Natural killer cell (primary cell): ENCODE data around the gene ST8SIA5. TPM values are rescaled to one million over a fixed set of nuclear protein-coding genes. Genes with fewer than 3 reads are reported as not detected.

Experiments
- ATAC-seq, 3 donors: fragments of 150-1000 bp in 2 of 3; fragments of 200-7000 bp in 1 of 3; cut with Tn5 transposase; 1 replicate in 1 of 3; 2 replicates in 2 of 3; pipeline ENCODE4 v1.10.0; 2021; ENCODE audit warnings: mild to moderate bottlenecking in 2 of 3, moderate library complexity in 2 of 3
- DNase-seq, 2 donors: peaks; one replicate each; pipeline versions ENCODE4 v3.0.0 to v3.0.0-alpha.2; 2013 to 2021; ENCODE audit warnings: mixed read lengths in 1 of 2
- H3K27ac ChIP-seq: one replicate; pipeline ENCODE4 v1.5.1; 2013; ENCODE audit warnings: mild to moderate bottlenecking, low read length
- H3K27me3 ChIP-seq: one replicate; pipeline ENCODE4 v1.6.1; 2013; ENCODE audit warnings: low read length; ENCODE audit not compliant: control insufficient read depth, insufficient read depth
- H3K36me3 ChIP-seq: one replicate; pipeline ENCODE4 v1.6.1; 2013; ENCODE audit warnings: low read length; ENCODE audit not compliant: control insufficient read depth, insufficient read depth
- H3K4me1 ChIP-seq: one replicate; pipeline ENCODE4 v1.6.1; 2013; ENCODE audit warnings: low read length; ENCODE audit not compliant: control insufficient read depth, insufficient read depth
- H3K4me3 ChIP-seq: one replicate; pipeline ENCODE4 v1.5.1; 2013; ENCODE audit warnings: low read length
- H3K9me3 ChIP-seq: one replicate; pipeline ENCODE4 v1.6.1; 2013; ENCODE audit warnings: low read length; ENCODE audit not compliant: control insufficient read depth, insufficient read depth
- H3K27ac Mint-ChIP-seq, 2 donors: one replicate each; pipeline ENCODE4 v1.8.0; 2022; ENCODE audit warnings: mild to moderate bottlenecking in 2 of 2, mixed read lengths in 2 of 2, moderate library complexity in 1 of 2
- H3K27me3 Mint-ChIP-seq, 2 donors: one replicate each; pipeline ENCODE4 v1.8.0; 2022; ENCODE audit warnings: low read depth in 2 of 2, mixed read lengths in 2 of 2
- H3K36me3 Mint-ChIP-seq: one replicate; pipeline ENCODE4 v1.8.0; 2022; ENCODE audit warnings: mixed read lengths
- H3K4me1 Mint-ChIP-seq, 2 donors: one replicate each; pipeline ENCODE4 v1.8.0; 2022; ENCODE audit warnings: mixed read lengths in 2 of 2
- H3K4me3 Mint-ChIP-seq: one replicate; pipeline ENCODE4 v1.8.0; 2022; ENCODE audit warnings: mild to moderate bottlenecking, moderate library complexity, mixed read lengths
- H3K9me3 Mint-ChIP-seq, 2 donors: one replicate each; pipeline ENCODE4 v1.8.0; 2022; ENCODE audit warnings: mixed read lengths in 2 of 2
- WGBS: methylation state at CpG from one replicate; pipeline ENCODE4 v1.1.7; 2013; ENCODE audit warnings: missing lambda C conversion rate; ENCODE audit not compliant: insufficient coverage; 5-methylcytosine and 5-hydroxymethylcytosine counted together
- intact Hi-C: fragments of 100-400 bp; cut with micrococcal nuclease; formaldehyde crosslinking; loops from one replicate; pipeline ENCODE4 v1.14.2; 2022
- total RNA-seq, 4 donors: library from RNA; stranded (reverse); fragments of 120-200 nt in 1 of 4; gene quantifications; one replicate each; pipeline versions ENCODE4 v1.2.3 to v1.2.4, GENCODE V29; 2013 to 2022
- TF ChIP-seq, protein P1 (sequence below): fragments of 200-600 bp; IDR thresholded peaks from one replicate; pipeline ENCODE4 v1.8.0; 2022; ENCODE audit warnings: antibody characterized with exemption

Gene ST8SIA5
- total RNA-seq, 3 donors from 2014 or later (not counting 1 experiment from before 2014, with no cell fraction given), result 0.23 TPM; not detected in 2

DNA sequence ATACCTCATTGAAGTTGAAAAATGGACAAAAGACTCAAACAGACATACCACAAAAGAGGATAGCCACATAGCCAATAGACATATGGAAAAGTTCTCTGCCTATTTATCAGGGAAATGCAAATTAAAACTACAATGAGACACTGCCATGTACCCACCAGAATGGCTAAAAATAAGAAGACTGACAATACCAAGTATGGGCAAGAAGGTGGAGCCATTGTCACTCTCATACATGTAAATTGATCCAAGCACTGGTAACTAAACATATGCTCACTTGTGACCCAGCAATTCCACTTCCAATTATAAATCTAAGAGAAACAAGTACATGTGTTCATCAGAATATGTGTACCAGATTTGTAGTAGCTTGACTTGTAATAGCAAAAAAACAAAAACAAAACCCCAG lies 104.5 kb downstream of the ST8SIA5 start:
- no peaks in the 10 kb centered on the region for H3K4me1 ChIP-seq
- no peak overlapping the region for H3K27ac Mint-ChIP-seq
- H3K27me3 ChIP-seq, result no peaks in the 10 kb centered on the region
- peaks cover 0 to 9% of the 10 kb centered on the region in 2 donors for H3K27me3 Mint-ChIP-seq
- no peaks in the 10 kb centered on the region for H3K9me3 ChIP-seq
- ATAC-seq (no peak), DNase-seq (no peak)
- no peak overlapping the region for H3K4me3 ChIP-seq
- no peaks in the 10 kb centered on the region for H3K9me3 Mint-ChIP-seq
- H3K4me1 Mint-ChIP-seq, result no peaks in the 10 kb centered on the region
- no peak overlapping the region for H3K4me3 Mint-ChIP-seq
- intact Hi-C loops, result no loop called here
- H3K27ac ChIP-seq, result no peak overlapping the region
- no peaks in the 10 kb centered on the region for H3K36me3 ChIP-seq
- H3K36me3 Mint-ChIP-seq, result no peaks in the 10 kb centered on the region
- TF ChIP-seq, protein P1, sequence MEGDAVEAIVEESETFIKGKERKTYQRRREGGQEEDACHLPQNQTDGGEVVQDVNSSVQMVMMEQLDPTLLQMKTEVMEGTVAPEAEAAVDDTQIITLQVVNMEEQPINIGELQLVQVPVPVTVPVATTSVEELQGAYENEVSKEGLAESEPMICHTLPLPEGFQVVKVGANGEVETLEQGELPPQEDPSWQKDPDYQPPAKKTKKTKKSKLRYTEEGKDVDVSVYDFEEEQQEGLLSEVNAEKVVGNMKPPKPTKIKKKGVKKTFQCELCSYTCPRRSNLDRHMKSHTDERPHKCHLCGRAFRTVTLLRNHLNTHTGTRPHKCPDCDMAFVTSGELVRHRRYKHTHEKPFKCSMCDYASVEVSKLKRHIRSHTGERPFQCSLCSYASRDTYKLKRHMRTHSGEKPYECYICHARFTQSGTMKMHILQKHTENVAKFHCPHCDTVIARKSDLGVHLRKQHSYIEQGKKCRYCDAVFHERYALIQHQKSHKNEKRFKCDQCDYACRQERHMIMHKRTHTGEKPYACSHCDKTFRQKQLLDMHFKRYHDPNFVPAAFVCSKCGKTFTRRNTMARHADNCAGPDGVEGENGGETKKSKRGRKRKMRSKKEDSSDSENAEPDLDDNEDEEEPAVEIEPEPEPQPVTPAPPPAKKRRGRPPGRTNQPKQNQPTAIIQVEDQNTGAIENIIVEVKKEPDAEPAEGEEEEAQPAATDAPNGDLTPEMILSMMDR, result no peak

DNA sequence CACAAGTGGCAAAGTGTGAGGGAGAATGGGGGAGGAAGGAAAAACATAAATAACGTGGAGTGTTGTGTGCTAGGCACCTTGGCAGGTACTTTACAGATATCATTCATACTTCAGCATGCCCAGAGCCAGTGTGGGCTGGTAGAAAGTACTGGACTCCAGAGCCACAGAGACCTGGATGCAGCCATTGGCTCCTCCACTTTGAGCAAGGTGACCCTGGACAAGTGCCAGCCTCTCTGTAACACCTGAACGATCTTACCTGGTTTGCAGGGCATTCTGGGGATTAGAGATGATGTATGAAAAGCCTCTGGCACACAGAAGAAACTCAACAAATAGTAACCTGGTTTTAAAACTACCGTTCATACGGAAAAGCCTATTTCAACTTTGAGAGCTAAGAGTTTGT lies 106.2 kb downstream of the ST8SIA5 start:
- H3K27me3 Mint-ChIP-seq, result peaks cover 0 to 12% of the 10 kb centered on the region in 2 donors
- no peaks in the 10 kb centered on the region for H3K4me1 ChIP-seq
- H3K4me3 Mint-ChIP-seq, result no peak overlapping the region
- no peaks in the 10 kb centered on the region for H3K27me3 ChIP-seq
- H3K4me3 ChIP-seq, result no peak overlapping the region
- H3K9me3 Mint-ChIP-seq, result no peaks in the 10 kb centered on the region
- 85% methylated on average over 4 of the region's 4 CpGs for WGBS
- intact Hi-C loops, result no loop called here
- H3K9me3 ChIP-seq, result no peaks in the 10 kb centered on the region
- DNase-seq (no peak), ATAC-seq (no peak)
- H3K36me3 Mint-ChIP-seq, result no peaks in the 10 kb centered on the region
- no peak overlapping the region for H3K27ac Mint-ChIP-seq
- H3K36me3 ChIP-seq, result no peaks in the 10 kb centered on the region
- H3K4me1 Mint-ChIP-seq, result no peaks in the 10 kb centered on the region
- TF ChIP-seq, protein P1, result no peak
- H3K27ac ChIP-seq, result no peak overlapping the region

DNA sequence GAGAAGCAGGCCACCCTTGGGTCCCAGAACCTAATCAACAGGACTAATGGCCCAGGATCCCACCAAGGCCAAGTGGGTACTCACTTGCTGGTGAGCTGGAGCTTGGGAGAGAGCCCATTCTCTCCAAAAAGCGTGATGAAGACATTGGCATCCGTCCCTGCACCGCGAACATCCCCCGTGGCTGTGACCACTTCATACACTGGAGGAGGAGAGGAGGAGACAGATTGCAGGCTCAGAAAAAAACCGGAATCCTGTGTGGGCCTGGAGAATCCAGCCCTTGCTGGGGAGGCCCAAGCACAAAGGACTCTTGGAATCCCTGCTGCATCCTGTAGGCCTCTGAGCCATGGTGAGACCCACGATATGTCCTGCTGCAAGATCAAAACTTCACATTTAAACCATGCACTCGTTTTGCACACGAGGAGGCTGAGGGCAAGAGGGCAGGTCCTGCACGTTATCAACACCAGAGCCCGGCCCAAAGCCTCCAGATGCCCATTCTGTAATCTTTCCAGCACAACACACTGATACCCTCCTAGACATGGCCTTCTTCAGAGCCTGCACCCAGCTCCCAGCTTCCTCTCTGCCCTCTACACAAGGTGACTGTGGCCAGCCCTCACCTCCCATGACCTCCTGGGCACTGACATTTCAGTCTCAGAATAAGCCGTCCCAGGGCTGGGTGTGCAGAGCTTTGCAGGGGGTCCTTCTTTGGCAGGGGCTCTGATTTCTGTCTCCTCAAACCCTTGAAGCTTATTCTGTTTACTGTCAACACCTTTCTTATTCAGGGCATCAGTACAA lies 107.6 kb downstream of the ST8SIA5 start:
- intact Hi-C loops, result no loop called here
- H3K4me1 ChIP-seq, result no peaks in the 10 kb centered on the region
- H3K4me3 ChIP-seq, result no peak overlapping the region
- Mint-ChIP-seq H3K9me3 (no peaks in the 10 kb centered on the region), H3K36me3 (no peaks in the 10 kb centered on the region), H3K27me3 (peaks cover 0 to 15% of the 10 kb centered on the region in 2 donors), H3K4me3 (no peak overlapping the region), H3K27ac (no peak overlapping the region), H3K4me1 (no peaks in the 10 kb centered on the region)
- DNase-seq (no peak), ATAC-seq (no peak)
- no peaks in the 10 kb centered on the region for H3K9me3 ChIP-seq
- WGBS, result 84% methylated on average over 12 of the region's 12 CpGs
- H3K27ac ChIP-seq, result no peak overlapping the region
- no peaks in the 10 kb centered on the region for H3K27me3 ChIP-seq
- TF ChIP-seq, protein P1, result no peak
- H3K36me3 ChIP-seq, result no peaks in the 10 kb centered on the region

DNA sequence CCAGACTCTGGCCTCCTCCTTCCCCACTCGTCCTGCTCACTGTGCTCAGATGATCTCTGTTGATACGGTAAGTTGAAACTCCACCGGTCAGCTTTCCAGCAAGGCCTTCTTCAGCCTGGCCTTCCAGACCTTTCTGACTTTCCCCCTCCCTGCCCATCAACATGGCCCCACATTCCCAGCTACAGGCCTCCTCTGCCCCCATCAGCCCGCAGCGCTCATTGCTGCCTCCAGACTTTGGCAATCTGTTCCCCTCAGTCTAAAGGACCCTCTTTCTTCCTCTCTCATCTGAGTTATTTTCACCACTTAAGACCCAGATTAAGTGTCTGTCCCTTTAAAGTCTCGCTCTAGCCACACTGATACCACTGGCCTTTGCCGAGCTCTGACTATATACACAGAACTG lies 110.4 kb downstream of the ST8SIA5 start:
- WGBS, result 88% methylated on average over 7 of the region's 7 CpGs
- no peak for DNase-seq
- H3K27ac Mint-ChIP-seq, result no peak overlapping the region
- no peaks in the 10 kb centered on the region for H3K36me3 Mint-ChIP-seq
- ATAC-seq, result no peak
- no peaks in the 10 kb centered on the region for H3K9me3 Mint-ChIP-seq
- Histone ChIP-seq H3K9me3 (no peaks in the 10 kb centered on the region), H3K4me1 (no peaks in the 10 kb centered on the region), H3K27ac (no peak overlapping the region), H3K4me3 (no peak overlapping the region), H3K36me3 (no peaks in the 10 kb centered on the region), H3K27me3 (no peaks in the 10 kb centered on the region)
- intact Hi-C loops, result no loop called here
- no peaks in the 10 kb centered on the region for H3K4me1 Mint-ChIP-seq
- H3K4me3 Mint-ChIP-seq, result no peak overlapping the region
- H3K27me3 Mint-ChIP-seq, result peaks cover 0 to 16% of the 10 kb centered on the region in 2 donors
- TF ChIP-seq, protein P1, result no peak
